MG63 (cell line): ENCODE measurements around the gene ERVMER34-1. TPM values are rescaled to one million over a fixed set of nuclear protein-coding genes. Genes with fewer than 3 reads are reported as not detected.

ENCODE experiments used
- DNase-seq: peaks from one replicate; pipeline ENCODE4 v3.0.0-alpha.2; 2020
- H3K27me3 ChIP-seq: fragments of 250-450 bp; sonication (Bioruptor Pico); 2 replicates; pipeline ENCODE4 v1.5.1; 2020; ENCODE audit warnings: mild to moderate bottlenecking, moderate library complexity
- H3K36me3 ChIP-seq: fragments of 250-450 bp; sonication (Bioruptor Pico); 2 replicates; pipeline ENCODE4 v1.5.1; 2020; ENCODE audit warnings: mild to moderate bottlenecking, moderate library complexity
- H3K4me3 ChIP-seq: fragments of 250-450 bp; sonication (Bioruptor Pico); 2 replicates; pipeline ENCODE4 v1.5.1; 2020; ENCODE audit warnings: mild to moderate bottlenecking, moderate library complexity
- H3K9me3 ChIP-seq: fragments of 250-450 bp; sonication (Bioruptor Pico); 2 replicates; pipeline ENCODE4 v1.5.1; 2020; ENCODE audit warnings: mild to moderate bottlenecking, moderate library complexity
- total RNA-seq: library from RNA; depleted of rRNA; stranded (reverse); fragments of >200 nt; shearing (Covaris generic); gene quantifications from 2 replicates; pipeline ENCODE4 v1.2.3, GENCODE V29; 2014; ENCODE audit warnings: low replicate concordance

ERVMER34-1 gene
- total RNA-seq, 1 experiment from 2014 or later = 0.46 TPM

- no peaks in the 10 kb centered on the region for H3K36me3 ChIP-seq
- H3K9me3 ChIP-seq = peaks cover 3% of the 10 kb centered on the region; the same call in 1 of the 2 replicates
- no peak for DNase-seq
- H3K4me3 ChIP-seq = no peak overlapping the region
- peaks cover 2% of the 10 kb centered on the region; the same call in 1 of the 2 replicates for H3K27me3 ChIP-seq
These were observed 7.7 kb downstream of the ERVMER34-1 start for GRCh38 chr4:52743444-52744019.

- peaks cover 1% of the 10 kb centered on the region; the same call in 1 of the 2 replicates for H3K27me3 ChIP-seq
- no peaks in the 10 kb centered on the region for H3K9me3 ChIP-seq
- H3K4me3 ChIP-seq = no peak overlapping the region
- DNase-seq = no peak
- H3K36me3 ChIP-seq = no peaks in the 10 kb centered on the region
These were observed 21.6 kb downstream of the ERVMER34-1 start for GRCh38 chr4:52729586-52729985.

- peaks cover 3% of the 10 kb centered on the region; the same call in 1 of the 2 replicates for H3K27me3 ChIP-seq
- H3K9me3 ChIP-seq = no peaks in the 10 kb centered on the region
- DNase-seq = no peak
- H3K4me3 ChIP-seq = no peak overlapping the region
- H3K36me3 ChIP-seq = no peaks in the 10 kb centered on the region
These were observed 22.5 kb downstream of the ERVMER34-1 start for GRCh38 chr4:52728691-52729240.

- peaks cover under 1% of the 10 kb centered on the region for H3K36me3 ChIP-seq
These were observed 24.2 kb downstream of the ERVMER34-1 start for GRCh38 chr4:52726826-52727580.

GRCh38 chr4:52721968-52722815 lies 29.0 kb downstream of the ERVMER34-1 start:
- Histone ChIP-seq H3K36me3 (peaks cover 42% of the 10 kb centered on the region), H3K27me3 (peaks cover 3% of the 10 kb centered on the region; the same call in 1 of the 2 replicates), H3K9me3 (no peaks in the 10 kb centered on the region), H3K4me3 (peak overlapping the region; percentile 61)
- DNase-seq = peak; percentile 100

More at GRCh38 chr4:52726826-52727580, 24.2 kb downstream of the ERVMER34-1 start:
- Histone ChIP-seq H3K27me3 (peaks cover 3% of the 10 kb centered on the region; the same call in 1 of the 2 replicates), H3K9me3 (no peaks in the 10 kb centered on the region), H3K4me3 (no peak overlapping the region)
- DNase-seq = no peak

- Histone ChIP-seq H3K36me3 (peaks cover 82% of the 10 kb centered on the region), H3K9me3 (no peaks in the 10 kb centered on the region), H3K27me3 (no peaks in the 10 kb centered on the region), H3K4me3 (no peak overlapping the region)
- peak; percentile 74 for DNase-seq
These were observed 33.1 kb downstream of the ERVMER34-1 start for GRCh38 chr4:52718123-52718522.

- Histone ChIP-seq H3K27me3 (no peaks in the 10 kb centered on the region), H3K4me3 (no peak overlapping the region), H3K9me3 (no peaks in the 10 kb centered on the region), H3K36me3 (peaks cover 82% of the 10 kb centered on the region)
- no peak for DNase-seq
These were observed 34.7 kb downstream of the ERVMER34-1 start for GRCh38 chr4:52716364-52717151.

GRCh38 chr4:52715914-52716313 lies 35.3 kb downstream of the ERVMER34-1 start:
- Histone ChIP-seq H3K9me3 (no peaks in the 10 kb centered on the region), H3K27me3 (no peaks in the 10 kb centered on the region), H3K36me3 (peaks cover 75% of the 10 kb centered on the region), H3K4me3 (no peak overlapping the region)
- DNase-seq = no peak

GRCh38 chr4:52715255-52715897 lies 35.8 kb downstream of the ERVMER34-1 start:
- H3K27me3 ChIP-seq = no peaks in the 10 kb centered on the region
- H3K4me3 ChIP-seq = no peak overlapping the region; the same call in 1 of the 2 replicates
- peaks cover 70% of the 10 kb centered on the region for H3K36me3 ChIP-seq
- no peaks in the 10 kb centered on the region for H3K9me3 ChIP-seq
- no peak for DNase-seq

- peaks cover 64% of the 10 kb centered on the region for H3K36me3 ChIP-seq
- DNase-seq = no peak
- H3K4me3 ChIP-seq = peak overlapping the region; percentile 77
These were observed 36.5 kb downstream of the ERVMER34-1 start for GRCh38 chr4:52714597-52715254.

GRCh38 chr4:52713456-52713937 lies 37.7 kb downstream of the ERVMER34-1 start:
- Histone ChIP-seq H3K9me3 (no peaks in the 10 kb centered on the region), H3K27me3 (no peaks in the 10 kb centered on the region), H3K36me3 (peaks cover 55% of the 10 kb centered on the region), H3K4me3 (peak overlapping the region; percentile 77)
- no peak for DNase-seq

More at GRCh38 chr4:52714597-52715254, 36.5 kb downstream of the ERVMER34-1 start:
- no peaks in the 10 kb centered on the region for H3K27me3 ChIP-seq
- H3K9me3 ChIP-seq = no peaks in the 10 kb centered on the region

GRCh38 chr4:52712251-52713130 lies 38.7 kb downstream of the ERVMER34-1 start:
- peaks cover 47% of the 10 kb centered on the region for H3K36me3 ChIP-seq
- peak overlapping the region; percentile 77 for H3K4me3 ChIP-seq
- DNase-seq = peak; percentile 100
- H3K27me3 ChIP-seq = no peaks in the 10 kb centered on the region
- H3K9me3 ChIP-seq = no peaks in the 10 kb centered on the region

GRCh38 chr4:52711834-52712250 lies 39.4 kb downstream of the ERVMER34-1 start:
- H3K9me3 ChIP-seq = no peaks in the 10 kb centered on the region
- no peaks in the 10 kb centered on the region for H3K27me3 ChIP-seq
- peak overlapping the region; percentile 77 for H3K4me3 ChIP-seq
- H3K36me3 ChIP-seq = peaks cover 42% of the 10 kb centered on the region
- DNase-seq = no peak

- Histone ChIP-seq H3K4me3 (no peak overlapping the region), H3K36me3 (peaks cover 36% of the 10 kb centered on the region), H3K9me3 (no peaks in the 10 kb centered on the region), H3K27me3 (no peaks in the 10 kb centered on the region)
- DNase-seq = no peak
These were observed 40.0 kb downstream of the ERVMER34-1 start for GRCh38 chr4:52711272-52711671.
